Keratinocyte (primary cell): ENCODE results near the gene CDKN1C.

ENCODE experiments used
- EZH2 ChIP-seq: IDR thresholded peaks from one replicate; pipeline ENCODE4 v1.6.1; 2012; ENCODE audit warnings: inconsistent platforms, mild to moderate bottlenecking, low read length, moderate library complexity
- TF ChIP-seq, protein P1 (sequence below), 3 experiments: IDR thresholded peaks in 1 of 3; conservative IDR thresholded peaks in 1 of 3; optimal IDR thresholded peaks in 1 of 3; 2 replicates in 2 of 3; 3 replicates in 1 of 3; pipeline versions ENCODE3 to v1.5.1; 2011; ENCODE audit warnings: low read length in 3 of 3, mild to moderate bottlenecking in 3 of 3, moderate library complexity in 2 of 3, control low read depth in 1 of 3, inconsistent platforms in 1 of 3; ENCODE audit not compliant: insufficient read depth in 2 of 3; ENCODE audit errors: extremely low read depth in 1 of 3

DNA sequence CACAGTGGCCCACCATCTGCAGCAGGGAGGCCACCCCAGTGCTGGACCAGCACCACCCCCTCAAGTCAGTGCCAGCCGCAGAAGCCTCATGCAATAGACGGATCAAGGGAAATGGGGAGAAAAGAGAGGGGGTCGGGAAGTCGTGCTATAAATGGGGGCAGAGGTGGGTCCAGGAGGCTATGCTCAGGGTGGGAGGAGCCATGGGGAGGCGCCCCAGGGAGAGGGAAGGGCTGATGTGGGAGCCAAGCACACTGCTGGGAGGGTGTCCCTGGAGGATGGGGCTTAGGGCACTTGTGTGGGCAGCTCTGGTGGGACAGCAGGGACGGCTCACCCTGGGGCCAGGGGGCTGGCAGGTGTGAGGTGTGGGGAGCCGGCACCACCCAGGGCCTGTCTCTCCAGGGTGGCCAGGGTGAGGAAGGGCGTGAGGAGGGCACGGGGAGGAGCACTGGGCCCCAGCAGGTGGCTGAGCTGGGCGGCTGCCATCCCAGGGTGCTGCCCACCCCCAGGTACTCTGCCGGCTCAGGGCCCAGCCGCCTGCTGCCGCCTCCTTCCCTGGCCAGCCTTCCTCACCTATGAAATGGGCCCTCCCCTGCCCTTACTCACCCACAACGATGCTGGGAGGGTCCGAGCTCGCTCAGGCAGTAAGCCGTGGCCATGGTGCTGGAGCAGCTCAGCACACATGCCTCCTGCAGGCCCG, 25.7 kb upstream of the CDKN1C start:
- no peak for TF ChIP-seq EZH2
- TF ChIP-seq, protein P1, sequence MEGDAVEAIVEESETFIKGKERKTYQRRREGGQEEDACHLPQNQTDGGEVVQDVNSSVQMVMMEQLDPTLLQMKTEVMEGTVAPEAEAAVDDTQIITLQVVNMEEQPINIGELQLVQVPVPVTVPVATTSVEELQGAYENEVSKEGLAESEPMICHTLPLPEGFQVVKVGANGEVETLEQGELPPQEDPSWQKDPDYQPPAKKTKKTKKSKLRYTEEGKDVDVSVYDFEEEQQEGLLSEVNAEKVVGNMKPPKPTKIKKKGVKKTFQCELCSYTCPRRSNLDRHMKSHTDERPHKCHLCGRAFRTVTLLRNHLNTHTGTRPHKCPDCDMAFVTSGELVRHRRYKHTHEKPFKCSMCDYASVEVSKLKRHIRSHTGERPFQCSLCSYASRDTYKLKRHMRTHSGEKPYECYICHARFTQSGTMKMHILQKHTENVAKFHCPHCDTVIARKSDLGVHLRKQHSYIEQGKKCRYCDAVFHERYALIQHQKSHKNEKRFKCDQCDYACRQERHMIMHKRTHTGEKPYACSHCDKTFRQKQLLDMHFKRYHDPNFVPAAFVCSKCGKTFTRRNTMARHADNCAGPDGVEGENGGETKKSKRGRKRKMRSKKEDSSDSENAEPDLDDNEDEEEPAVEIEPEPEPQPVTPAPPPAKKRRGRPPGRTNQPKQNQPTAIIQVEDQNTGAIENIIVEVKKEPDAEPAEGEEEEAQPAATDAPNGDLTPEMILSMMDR (optimal IDR thresholded peaks at IDR 0.05 in 1 of 3, IDR thresholded peaks at IDR 0.05 in 1 of 3, conservative IDR thresholded peaks at IDR 0.05 in 1 of 3; ENCODE audit: extremely low read depth in 1 of 3, insufficient read depth in 2 of 3, low read length in 3 of 3) = no peak
